Spleen (tissue), 11 donors: ENCODE measurements around the gene CYP8B1. TPM values are rescaled to one million over a fixed set of nuclear protein-coding genes. Genes with fewer than 3 reads are reported as not detected.
A peak's percentile ranks its signal among the peaks of the same experiment; 100 is the strongest.

Source experiments
- DNase-seq: peaks from one replicate; pipeline ENCODE4 v3.0.0-alpha.2; 2020
- H3K27ac ChIP-seq, 8 donors: fragments of 200-600 bp; sonication (generic) in 7 of 8; 1 replicate in 4 of 8; 2 replicates in 4 of 8; pipeline versions ENCODE4 v1.5.0 to v1.8.0; 2016 to 2021; ENCODE audit warnings: inconsistent platforms in 4 of 8, mild to moderate bottlenecking in 4 of 8, moderate library complexity in 1 of 8
- H3K27me3 ChIP-seq, 7 donors: fragments of 200-600 bp; sonication (generic) in 6 of 7; replicated peaks in 1 of 7; 1 replicate in 4 of 7; 2 replicates in 3 of 7; pipeline versions ENCODE4 v1.5.0 to v1.8.0; 2016 to 2021; ENCODE audit warnings: inconsistent platforms in 3 of 7, mild to moderate bottlenecking in 1 of 7
- H3K36me3 ChIP-seq, 6 donors: fragments of 200-600 bp; sonication (generic) in 5 of 6; 1 replicate in 4 of 6; 2 replicates in 2 of 6; pipeline versions ENCODE4 v1.5.0 to v1.8.0; 2016 to 2021; ENCODE audit warnings: inconsistent platforms in 2 of 6
- H3K4me1 ChIP-seq, 6 donors: fragments of 200-600 bp; sonication (generic) in 5 of 6; 1 replicate in 3 of 6; 2 replicates in 3 of 6; pipeline versions ENCODE4 v1.5.0 to v1.8.0; 2016 to 2021; ENCODE audit warnings: inconsistent platforms in 3 of 6
- H3K4me3 ChIP-seq, 8 donors: fragments of 200-600 bp; sonication (generic) in 7 of 8; 1 replicate in 4 of 8; 2 replicates in 4 of 8; pipeline versions ENCODE4 v1.5.0 to v1.8.0; 2016 to 2021; ENCODE audit warnings: inconsistent platforms in 4 of 8, mild to moderate bottlenecking in 4 of 8, moderate library complexity in 2 of 8
- H3K9me3 ChIP-seq, 8 donors: fragments of 200-600 bp; sonication (generic) in 7 of 8; 1 replicate in 4 of 8; 2 replicates in 4 of 8; pipeline versions ENCODE4 v1.5.0 to v1.8.0; 2016 to 2021; ENCODE audit warnings: inconsistent platforms in 4 of 8
- CTCF ChIP-seq, 11 experiments: fragments of 200-600 bp in 7 of 11; fragments of 450-650 bp in 4 of 11; sonication (generic) in 4 of 11; IDR thresholded peaks in 8 of 11; conservative IDR thresholded peaks in 3 of 11; 1 replicate in 7 of 11; 2 replicates in 4 of 11; pipeline versions ENCODE4 v1.4.0 to v1.8.0; 2016 to 2021; ENCODE audit warnings: antibody characterized with exemption in 11 of 11, inconsistent platforms in 4 of 11, mild to moderate bottlenecking in 1 of 11
- POLR2A ChIP-seq, 3 donors: fragments of 450-650 bp; IDR thresholded peaks; one replicate each; pipeline ENCODE4 v1.5.1; 2017; ENCODE audit warnings: antibody characterized with exemption in 3 of 3, mild to moderate bottlenecking in 1 of 3
- POLR2AphosphoS5 ChIP-seq, 3 donors: sonication (generic); formaldehyde crosslinking; IDR thresholded peaks; one replicate each; pipeline ENCODE4 v1.5.1; 2017; ENCODE audit warnings: antibody characterized with exemption in 3 of 3
- WGBS, 5 donors: extraction: QIAGEN DNeasy Blood & Tissue Kit in 3 of 5; methylation state at CpG; one replicate each; pipeline versions ENCODE4 v1.1.5 to v1.1.7; 2013 to 2018; 5-methylcytosine and 5-hydroxymethylcytosine counted together
- intact Hi-C: fragments of 100-400 bp; cut with DNase I; formaldehyde crosslinking; loops from one replicate; pipeline ENCODE4 v1.15.0; 2023; ENCODE audit warnings: low total_unique reads
- polyA plus RNA-seq, 3 donors: library from polyadenylated mRNA; stranded (reverse); fragments of 200-250 nt; gene quantifications; one replicate each; pipeline ENCODE4 v1.2.1, GENCODE V29; 2013
- total RNA-seq, 7 donors: library from RNA; depleted of rRNA in 3 of 7; stranded (reverse); fragments of >200 nt in 3 of 7; fragmentation: NEBNext Ultra II Directional in 4 of 7; extraction: Animal tissue kit (Norgen Biotek cat#: 25700) in 4 of 7; gene quantifications; one replicate each; pipeline versions ENCODE4 v1.1.0 to v1.2.1, GENCODE V29; 2016 to 2021
- donor health status: healthy with polysubstance abuse.
- donor health status: DM: no; HTN: no; CAD: no; lungs with moderate emphysema.
- donor health status: DM: no; HTN: no; CAD: no.
- donor health status: Bipolar disorder and iron deficiency.
- donor health status: healthy.
- donor health status: DM: no; HTN: no; CAD: no.
- donor health status: DM: yes; HTN: yes; CAD: no.

CYP8B1 gene
- total and polyA plus RNA-seq, 10 donors, result 0.02 TPM; not detected in 9

GRCh38 chr3:42911551-42911950, 35.9 kb upstream of the CYP8B1 start:
- Histone ChIP-seq H3K4me3 (no peak overlapping the region), H3K9me3 (peaks cover 12 to 65% (median 52%) of the 10 kb centered on the region in 8 donors), H3K27me3 (peaks cover 0 to 12% (median 0%) of the 10 kb centered on the region in 7 donors), H3K4me1 (peaks cover 0 to 10% (median 4%) of the 10 kb centered on the region in 6 donors), H3K36me3 (peaks cover 0 to 56% (median 34%) of the 10 kb centered on the region in 6 donors), H3K27ac (no peak overlapping the region)
- intact Hi-C loops, result no loop called here
- no peak for DNase-seq
- 92 to 97% (median 96%) methylated on average over 2 of the region's 2 CpGs for WGBS, 5 donors
- no peak for TF ChIP-seq CTCF (IDR thresholded peaks at IDR 0.05 in 8 of 11, conservative IDR thresholded peaks at IDR 0.05 in 3 of 11)

GRCh38 chr3:42908675-42909074, 33.0 kb upstream of the CYP8B1 start:
- peaks cover 0 to 36% (median 17%) of the 10 kb centered on the region in 6 donors for H3K36me3 ChIP-seq
- no peak overlapping the region for H3K27ac ChIP-seq
- H3K4me1 ChIP-seq, result peaks cover 0 to 21% (median 12%) of the 10 kb centered on the region in 6 donors
- no peak for TF ChIP-seq POLR2AphosphoS5 (IDR thresholded peaks at IDR 0.05)
- TF ChIP-seq CTCF (IDR thresholded peaks at IDR 0.05 in 8 of 11, conservative IDR thresholded peaks at IDR 0.05 in 3 of 11), result no peak
- TF ChIP-seq POLR2A (IDR thresholded peaks at IDR 0.05), result no peak
- H3K27me3 ChIP-seq, result peaks cover 0 to 37% (median 11%) of the 10 kb centered on the region in 7 donors
- no peak overlapping the region for H3K4me3 ChIP-seq
- DNase-seq, result no peak
- 78 to 96% (median 87%) methylated on average over 7 of the region's 7 CpGs for WGBS, 5 donors
- intact Hi-C loops, result no loop called here
- H3K9me3 ChIP-seq, result peaks cover 0 to 47% (median 24%) of the 10 kb centered on the region in 8 donors

- H3K4me1 ChIP-seq, result peaks cover 0 to 21% (median 12%) of the 10 kb centered on the region in 6 donors
- no peak for DNase-seq
- H3K27me3 ChIP-seq, result peaks cover 0 to 47% (median 11%) of the 10 kb centered on the region in 7 donors
- H3K36me3 ChIP-seq, result peaks cover 0 to 25% (median 8%) of the 10 kb centered on the region in 6 donors
- peak overlapping the region in 6 of 8 donors; percentile 40 to 73 (median 46) for H3K4me3 ChIP-seq
- H3K27ac ChIP-seq, result no peak overlapping the region
- 65 to 77% (median 74%) methylated on average over 4 of the region's 4 CpGs for WGBS, 5 donors
- no peak for TF ChIP-seq POLR2AphosphoS5 (IDR thresholded peaks at IDR 0.05)
- TF ChIP-seq CTCF (IDR thresholded peaks at IDR 0.05 in 8 of 11, conservative IDR thresholded peaks at IDR 0.05 in 3 of 11), result no peak
- no peak for TF ChIP-seq POLR2A (IDR thresholded peaks at IDR 0.05)
- intact Hi-C loops, result no loop called here
- peaks cover 0 to 38% (median 13%) of the 10 kb centered on the region in 8 donors for H3K9me3 ChIP-seq
These were observed 31.1 kb upstream of the CYP8B1 start for GRCh38 chr3:42906848-42907183.

GRCh38 chr3:42906070-42906847, 30.6 kb upstream of the CYP8B1 start, which contains the start of gene ZNF662:
Gene ZNF662 (plus strand): TSS chr3:42906142. CDS start chr3:42908115, 1,973 bp downstream.
- Histone ChIP-seq H3K27ac (peak within 1 kb of the TSS in 5 of 8 donors; percentile 39 to 72 (median 50)), H3K27me3 (peaks cover 0 to 47% (median 11%) of the 10 kb centered on the region in 7 donors), H3K36me3 (peaks cover 0 to 19% (median 4%) of the 10 kb centered on the region in 6 donors), H3K9me3 (peaks cover 0 to 32% (median 7%) of the 10 kb centered on the region in 8 donors), H3K4me1 (peaks cover 0 to 21% (median 12%) of the 10 kb centered on the region in 6 donors), H3K4me3 (peak within 1 kb of the TSS; percentile 33 to 73 (median 44))
- 4 to 12% (median 6%) methylated on average over 41 to 59 of the region's 59 CpGs for WGBS, 5 donors
- intact Hi-C loops, result no loop called here
- peak in 2 of 3 donors; percentile 51 to 71 for TF ChIP-seq POLR2AphosphoS5 (IDR thresholded peaks at IDR 0.05)
- TF ChIP-seq CTCF (IDR thresholded peaks at IDR 0.05 in 8 of 11, conservative IDR thresholded peaks at IDR 0.05 in 3 of 11), result no peak
- DNase-seq, result peak; percentile 77
